Activated CD4-positive, alpha-beta T cell treated with anti-CD3 and anti-CD28 coated beads for 36 hours (primary cell): ENCODE data around the gene DCAF8L2. TPM values are rescaled to one million over a fixed set of nuclear protein-coding genes. Genes with fewer than 3 reads are reported as not detected.
"Not testable (repeated sequence)": the region's sequence is repeated elsewhere in the genome, so short reads cannot be mapped to it uniquely, and the experiment has no call there.

Experiments
- ATAC-seq: fragments of 200-7000 bp; cut with Tn5 transposase; one replicate; pipeline ENCODE4 v1.10.0; 2021; ENCODE audit warnings: mild to moderate bottlenecking, moderate library complexity
- CTCF ChIA-PET: fragments of 350-600 bp; sonication (Branson Sonifier 250); formaldehyde crosslinking; loops from one replicate; lab custom pipeline; 2021; ENCODE audit warnings: antibody characterized with exemption; lab: Charles Lee
- POLR2A ChIA-PET: fragments of 350-600 bp; sonication (Branson Sonifier 250); formaldehyde crosslinking; loops from one replicate; lab custom pipeline; 2021; ENCODE audit warnings: antibody characterized with exemption, inconsistent platforms; lab: Charles Lee
- DNase-seq: peaks from one replicate; pipeline ENCODE4 v3.0.0-alpha.2; 2020
- H3K27ac Mint-ChIP-seq: one replicate; pipeline ENCODE4 v1.8.0; 2021; ENCODE audit warnings: mixed read lengths
- H3K27me3 Mint-ChIP-seq: one replicate; pipeline ENCODE4 v1.8.0; 2021; ENCODE audit warnings: mixed read lengths
- H3K36me3 Mint-ChIP-seq: one replicate; pipeline ENCODE4 v1.8.0; 2021; ENCODE audit warnings: low read depth, mixed read lengths
- H3K4me1 Mint-ChIP-seq: one replicate; pipeline ENCODE4 v1.8.0; 2021; ENCODE audit warnings: mixed read lengths
- H3K4me3 Mint-ChIP-seq: one replicate; pipeline ENCODE4 v1.8.0; 2021; ENCODE audit warnings: mild to moderate bottlenecking, moderate library complexity, mixed read lengths
- H3K9me3 Mint-ChIP-seq: one replicate; pipeline ENCODE4 v1.8.0; 2021; ENCODE audit warnings: low read depth, mixed read lengths
- intact Hi-C, 2 experiments: fragments of 100-400 bp; cut with DNase I in 1 of 2; cut with micrococcal nuclease in 1 of 2; formaldehyde crosslinking; loops; one replicate each; pipeline versions ENCODE4 v1.14.2 to v1.15.1; 2022 to 2024; cut with DNase I, micrococcal nuclease
- total RNA-seq, 2 experiments: library from RNA; stranded (reverse); gene quantifications; one replicate each; pipeline ENCODE4 v1.2.3, GENCODE V29; 2021

DCAF8L2 gene
- total RNA-seq, 2 experiments from 2014 or later, result not detected

- DNase-seq, result no peak
- ChIA-PET CTCF (no interaction called here), POLR2A (no interaction called here)
- ATAC-seq, result no peak
- Mint-ChIP-seq H3K27me3 (no peaks in the 10 kb centered on the region), H3K27ac (no peak overlapping the region), H3K36me3 (no peaks in the 10 kb centered on the region), H3K9me3 (no peaks in the 10 kb centered on the region), H3K4me1 (no peaks in the 10 kb centered on the region), H3K4me3 (no peak overlapping the region)
- intact Hi-C loops, result loop anchor here in 1 of 2 experiments (10.0 kb wide), 1 partner anchor 896 kb away; no protein-coding TSS in a partner anchor
These were observed 90.6 kb downstream of the DCAF8L2 start for GRCh38 chrX:27680726-27681125.

GRCh38 chrX:27683566-27684208 lies 93.5 kb downstream of the DCAF8L2 start:
- H3K4me1 Mint-ChIP-seq, H3K9me3 Mint-ChIP-seq, H3K36me3 Mint-ChIP-seq, H3K27me3 Mint-ChIP-seq, POLR2A ChIA-PET, ATAC-seq, H3K4me3 Mint-ChIP-seq, H3K27ac Mint-ChIP-seq, CTCF ChIA-PET: not testable (repeated sequence)
- intact Hi-C loops, result loop anchor here in 1 of 2 experiments (10.0 kb wide), 1 partner anchor 899 kb away; no protein-coding TSS in a partner anchor
- DNase-seq, result peak; percentile 15

DNA sequence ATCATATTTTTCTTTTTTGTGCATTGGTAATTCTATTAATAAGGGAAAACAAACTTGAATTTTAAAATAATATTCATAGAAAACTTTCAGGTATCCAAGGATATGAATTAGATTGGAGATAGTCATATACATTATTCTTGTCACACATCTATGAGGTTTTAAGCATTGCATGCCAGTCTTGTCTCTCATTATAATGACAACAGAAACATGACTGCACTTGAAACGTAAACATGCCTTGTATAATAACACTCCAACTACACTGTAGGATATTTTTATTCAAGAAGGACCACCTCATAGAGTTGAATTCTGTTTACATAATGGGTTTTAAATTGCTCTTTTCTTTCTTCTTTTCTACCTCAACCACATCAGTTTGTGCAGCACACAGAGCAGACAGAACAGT lies 104.5 kb downstream of the DCAF8L2 start:
- intact Hi-C loops, result no loop called here
- H3K4me1 Mint-ChIP-seq, result no peaks in the 10 kb centered on the region

GRCh38 chrX:27706526-27706925 lies 116.4 kb downstream of the DCAF8L2 start:
- Mint-ChIP-seq H3K4me3 (no peak overlapping the region), H3K27ac (no peak overlapping the region), H3K4me1 (no peaks in the 10 kb centered on the region), H3K27me3 (no peaks in the 10 kb centered on the region), H3K36me3 (no peaks in the 10 kb centered on the region), H3K9me3 (no peaks in the 10 kb centered on the region)
- ATAC-seq (no peak), DNase-seq (no peak)
- intact Hi-C loops, result no loop called here
- CTCF ChIA-PET, result no interaction called here
- POLR2A ChIA-PET, result no interaction called here

More for the DNA sequence above, 104.5 kb downstream of the DCAF8L2 start:
- ATAC-seq (no peak), DNase-seq (no peak)
- Mint-ChIP-seq H3K9me3 (no peaks in the 10 kb centered on the region), H3K27ac (no peak overlapping the region), H3K36me3 (no peaks in the 10 kb centered on the region), H3K27me3 (no peaks in the 10 kb centered on the region), H3K4me3 (no peak overlapping the region)
- POLR2A ChIA-PET, result no interaction called here
- CTCF ChIA-PET, result interaction anchor here (1.0 kb wide), 1 partner anchor 17 kb away, joined by 4 read pairs; no protein-coding TSS in a partner anchor

GRCh38 chrX:27715610-27716009 lies 125.5 kb downstream of the DCAF8L2 start:
- DNase-seq, result no peak
- peaks cover 5% of the 10 kb centered on the region for H3K9me3 Mint-ChIP-seq
- ChIA-PET CTCF (no interaction called here), POLR2A (no interaction called here)
- no peaks in the 10 kb centered on the region for H3K4me1 Mint-ChIP-seq
- intact Hi-C loops, result no loop called here
- H3K4me3 Mint-ChIP-seq, result no peak overlapping the region
- ATAC-seq, result no peak
- no peak overlapping the region for H3K27ac Mint-ChIP-seq
- H3K36me3 Mint-ChIP-seq, result no peaks in the 10 kb centered on the region
- H3K27me3 Mint-ChIP-seq, result no peaks in the 10 kb centered on the region

- intact Hi-C loops, result no loop called here
- Mint-ChIP-seq H3K27me3 (no peaks in the 10 kb centered on the region), H3K27ac (no peak overlapping the region), H3K36me3 (no peaks in the 10 kb centered on the region), H3K4me1 (no peaks in the 10 kb centered on the region), H3K9me3 (no peaks in the 10 kb centered on the region), H3K4me3 (no peak overlapping the region)
- ATAC-seq, result no peak
- POLR2A ChIA-PET, result no interaction called here
- DNase-seq, result no peak
- CTCF ChIA-PET, result no interaction called here
These were observed 138.1 kb downstream of the DCAF8L2 start for GRCh38 chrX:27728291-27728690.

GRCh38 chrX:27731962-27732361 lies 141.8 kb downstream of the DCAF8L2 start:
- POLR2A ChIA-PET, result no interaction called here
- Mint-ChIP-seq H3K36me3 (no peaks in the 10 kb centered on the region), H3K4me3 (no peak overlapping the region), H3K4me1 (no peaks in the 10 kb centered on the region), H3K9me3 (no peaks in the 10 kb centered on the region), H3K27me3 (no peaks in the 10 kb centered on the region), H3K27ac (no peak overlapping the region)
- intact Hi-C loops, result no loop called here
- DNase-seq (no peak), ATAC-seq (no peak)
- CTCF ChIA-PET, result no interaction called here

GRCh38 chrX:27735914-27736313 lies 145.8 kb downstream of the DCAF8L2 start:
- H3K4me1 Mint-ChIP-seq, result no peaks in the 10 kb centered on the region
- no peak overlapping the region for H3K27ac Mint-ChIP-seq
- H3K4me3 Mint-ChIP-seq, result no peak overlapping the region
- ChIA-PET CTCF (no interaction called here), POLR2A (no interaction called here)
- H3K36me3 Mint-ChIP-seq, result no peaks in the 10 kb centered on the region
- H3K27me3 Mint-ChIP-seq, result no peaks in the 10 kb centered on the region
- DNase-seq, result no peak
- no peaks in the 10 kb centered on the region for H3K9me3 Mint-ChIP-seq
- no peak for ATAC-seq
- intact Hi-C loops, result no loop called here

GRCh38 chrX:27740933-27741332 lies 150.8 kb downstream of the DCAF8L2 start:
- no peaks in the 10 kb centered on the region for H3K27me3 Mint-ChIP-seq
- ChIA-PET POLR2A (no interaction called here), CTCF (no interaction called here)
- no peaks in the 10 kb centered on the region for H3K4me1 Mint-ChIP-seq
- H3K36me3 Mint-ChIP-seq, result no peaks in the 10 kb centered on the region
- no peak for DNase-seq
- H3K27ac Mint-ChIP-seq, result no peak overlapping the region
- ATAC-seq, result no peak
- H3K9me3 Mint-ChIP-seq, result no peaks in the 10 kb centered on the region
- intact Hi-C loops, result no loop called here
- H3K4me3 Mint-ChIP-seq, result no peak overlapping the region

- DNase-seq, H3K4me3 Mint-ChIP-seq, CTCF ChIA-PET, intact Hi-C loops, H3K4me1 Mint-ChIP-seq, H3K27ac Mint-ChIP-seq, H3K9me3 Mint-ChIP-seq, H3K27me3 Mint-ChIP-seq, POLR2A ChIA-PET, ATAC-seq, H3K36me3 Mint-ChIP-seq: not testable (repeated sequence)
These were observed 153.4 kb downstream of the DCAF8L2 start for GRCh38 chrX:27743521-27743920.

DNA sequence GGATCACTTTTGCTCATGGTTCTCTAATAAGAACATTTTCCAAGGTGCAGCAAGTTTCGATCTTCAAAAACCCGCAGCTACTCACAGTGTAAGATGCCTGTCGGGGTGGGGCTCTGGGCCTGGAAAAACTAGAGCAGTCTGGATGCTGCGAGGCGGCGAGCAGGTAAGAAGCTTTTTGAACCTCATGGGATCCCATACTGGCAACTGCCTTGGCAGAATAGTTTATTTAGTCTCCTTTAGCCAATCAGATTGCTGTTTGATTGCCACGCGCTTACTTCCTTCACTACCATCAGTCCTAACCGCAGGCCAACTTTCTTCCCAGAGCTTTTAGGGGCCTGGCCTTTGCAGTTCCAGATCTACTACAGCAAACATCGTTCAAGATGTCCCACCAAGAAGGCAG lies 156.4 kb downstream of the DCAF8L2 start:
- DNase-seq (no peak), ATAC-seq (no peak)
- no peak overlapping the region for H3K27ac Mint-ChIP-seq
- intact Hi-C loops, result no loop called here
- H3K4me1 Mint-ChIP-seq, result no peaks in the 10 kb centered on the region
- H3K27me3 Mint-ChIP-seq, result no peaks in the 10 kb centered on the region
- peaks cover 2% of the 10 kb centered on the region for H3K9me3 Mint-ChIP-seq
- POLR2A ChIA-PET, result no interaction called here
- no peaks in the 10 kb centered on the region for H3K36me3 Mint-ChIP-seq
- CTCF ChIA-PET, result no interaction called here
- no peak overlapping the region for H3K4me3 Mint-ChIP-seq

DNA sequence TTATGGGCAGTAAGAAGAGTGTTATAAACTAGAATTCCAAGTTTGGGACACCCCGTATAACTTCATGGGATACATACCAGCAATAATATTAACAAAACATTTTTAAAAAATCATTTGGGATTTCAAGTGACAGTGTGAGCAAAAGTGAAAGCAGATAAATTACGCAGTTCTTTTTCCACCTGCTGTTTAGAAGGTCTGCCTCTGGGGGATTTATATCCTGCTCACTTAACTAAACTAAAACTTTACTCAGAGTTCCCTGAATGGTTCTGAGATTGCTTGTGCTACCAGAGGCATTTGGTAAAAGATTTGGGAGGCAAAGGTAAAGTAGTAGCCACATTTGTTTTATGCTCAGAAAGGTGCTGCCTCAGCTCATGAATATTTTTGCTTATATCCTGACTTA lies 160.2 kb downstream of the DCAF8L2 start:
- DNase-seq, H3K36me3 Mint-ChIP-seq, H3K4me3 Mint-ChIP-seq, H3K27ac Mint-ChIP-seq, intact Hi-C loops, CTCF ChIA-PET, ATAC-seq, POLR2A ChIA-PET, H3K27me3 Mint-ChIP-seq, H3K4me1 Mint-ChIP-seq, H3K9me3 Mint-ChIP-seq: not testable (repeated sequence)
